Gastrocnemius medialis (tissue), 4 donors: Measurements from ENCODE around the gene GIMAP1. TPM values are rescaled to one million over a fixed set of nuclear protein-coding genes. Genes with fewer than 3 reads are reported as not detected.
"Not testable (repeated sequence)": the region's sequence is repeated elsewhere in the genome, so short reads cannot be mapped to it uniquely, and the experiment has no call there.

ENCODE experiments used
- ATAC-seq, 2 donors: fragments of 150-250 bp; one replicate each; pipeline ENCODE4 v1.9.1; 2016
- DNase-seq, 2 donors: peaks; one replicate each; pipeline ENCODE4 v3.0.0-alpha.2; 2019
- H3K27ac ChIP-seq, 4 donors: fragments of 200-600 bp; sonication (generic); 1 replicate in 1 of 4; 2 replicates in 3 of 4; pipeline ENCODE4 v1.5.1; 2016 to 2018; ENCODE audit warnings: mild to moderate bottlenecking in 2 of 4, moderate library complexity in 1 of 4
- H3K27me3 ChIP-seq, 3 donors: fragments of 200-600 bp; sonication (generic) in 2 of 3; 1 replicate in 1 of 3; 2 replicates in 2 of 3; pipeline versions ENCODE4 v1.5.1 to v1.6.0; 2016 to 2019; ENCODE audit warnings: mild to moderate bottlenecking in 1 of 3, moderate library complexity in 1 of 3
- H3K36me3 ChIP-seq, 2 donors: fragments of 200-600 bp; sonication (generic) in 1 of 2; one replicate each; pipeline ENCODE4 v1.5.1; 2017 to 2018
- H3K4me1 ChIP-seq, 2 donors: fragments of 200-600 bp; sonication (generic) in 1 of 2; one replicate each; pipeline ENCODE4 v1.5.1; 2016 to 2017; ENCODE audit warnings: mild to moderate bottlenecking in 2 of 2
- H3K4me3 ChIP-seq, 4 donors: fragments of 200-600 bp; sonication (generic) in 3 of 4; 1 replicate in 1 of 4; 2 replicates in 3 of 4; pipeline ENCODE4 v1.5.1; 2016 to 2019; ENCODE audit warnings: mild to moderate bottlenecking in 2 of 4
- H3K9me3 ChIP-seq, 3 donors: fragments of 200-600 bp; sonication (generic) in 2 of 3; 1 replicate in 1 of 3; 2 replicates in 2 of 3; pipeline ENCODE4 v1.5.1; 2016 to 2019
- CTCF ChIP-seq, 5 experiments: fragments of 450-650 bp in 3 of 5; fragments of 200-600 bp in 2 of 5; sonication (generic) in 2 of 5; IDR thresholded peaks in 4 of 5; conservative IDR thresholded peaks in 1 of 5; 1 replicate in 4 of 5; 2 replicates in 1 of 5; pipeline ENCODE4 v1.5.1; 2016 to 2019; ENCODE audit warnings: antibody characterized with exemption in 5 of 5, mild to moderate bottlenecking in 3 of 5, moderate library complexity in 3 of 5
- POLR2A ChIP-seq, 2 donors: fragments of 450-650 bp; IDR thresholded peaks; one replicate each; pipeline ENCODE4 v1.6.1; 2017; ENCODE audit warnings: antibody characterized with exemption in 2 of 2, mild to moderate bottlenecking in 2 of 2, moderate library complexity in 2 of 2
- in situ Hi-C, 4 donors: fragments of 200-750 bp; cut with MboI; loops; one replicate each; pipeline versions ENCODE4 v1.15.0 to v1.8.0; 2017; ENCODE audit warnings: low sequenced_read_pairs in 4 of 4
- intact Hi-C: fragments of 100-400 bp; cut with DNase I; formaldehyde crosslinking; loops from one replicate; pipeline ENCODE4 v1.15.1; 2023; ENCODE audit warnings: low total_unique reads
- total RNA-seq, 4 donors: library from RNA; depleted of rRNA; stranded (reverse); fragments of >200 nt; gene quantifications; one replicate each; pipeline versions ENCODE4 v1.1.0 to v1.2.3, GENCODE V29; 2016

GIMAP1 gene
- total RNA-seq, 4 donors from 2014 or later, result 4.1 to 7.8 (median 4.9) TPM

GRCh38 chr7:150680364-150680763, 36.0 kb upstream of the GIMAP1 start:
- peaks cover 0 to 11% of the 10 kb centered on the region in 2 donors for H3K4me1 ChIP-seq
- intact Hi-C loops, in situ Hi-C loops, H3K4me3 ChIP-seq, H3K9me3 ChIP-seq, ATAC-seq, H3K27ac ChIP-seq, H3K27me3 ChIP-seq, DNase-seq, H3K36me3 ChIP-seq: not testable (repeated sequence)

- no peak for DNase-seq
- ATAC-seq, result no peak
- intact Hi-C loops, result no loop called here
- H3K36me3 ChIP-seq, result no peaks in the 10 kb centered on the region
- TF ChIP-seq CTCF (IDR thresholded peaks at IDR 0.05 in 4 of 5, conservative IDR thresholded peaks at IDR 0.05 in 1 of 5), result no peak
- no peak for TF ChIP-seq POLR2A (IDR thresholded peaks at IDR 0.05)
- in situ Hi-C loops, result no loop called here
- H3K9me3 ChIP-seq, result no peaks in the 10 kb centered on the region
- no peaks in the 10 kb centered on the region for H3K27me3 ChIP-seq
- H3K4me3 ChIP-seq, result peak within 1 kb of the TSS; percentile 25 to 48 (median 44)
- H3K27ac ChIP-seq, result peak within 1 kb of the TSS; percentile 64 to 76 (median 68)
- peaks cover 0 to 6% of the 10 kb centered on the region in 2 donors for H3K4me1 ChIP-seq
Measured at GRCh38 chr7:150685219-150686029, 31.0 kb upstream of the GIMAP1 start, which contains the start of gene GIMAP2. TSS of gene GIMAP2 (plus strand) at chr7:150685706. CDS start at chr7:150687060, 1,354 bp downstream.

GRCh38 chr7:150686030-150686631, 30.3 kb upstream of the GIMAP1 start:
- H3K27ac ChIP-seq, result peak overlapping the region; percentile 64 to 76 (median 68)
- DNase-seq, result no peak
- in situ Hi-C loops, result no loop called here
- H3K36me3 ChIP-seq, result no peaks in the 10 kb centered on the region
- ATAC-seq, result no peak
- intact Hi-C loops, result no loop called here
- no peak for TF ChIP-seq POLR2A (IDR thresholded peaks at IDR 0.05)
- TF ChIP-seq CTCF (IDR thresholded peaks at IDR 0.05 in 4 of 5, conservative IDR thresholded peaks at IDR 0.05 in 1 of 5), result no peak
- H3K4me1 ChIP-seq, result peaks cover 0 to 6% of the 10 kb centered on the region in 2 donors
- no peaks in the 10 kb centered on the region for H3K27me3 ChIP-seq
- peak overlapping the region; percentile 25 to 48 (median 44) for H3K4me3 ChIP-seq
- no peaks in the 10 kb centered on the region for H3K9me3 ChIP-seq

GRCh38 chr7:150688630-150689029, 27.8 kb upstream of the GIMAP1 start:
- peaks cover 0 to 6% of the 10 kb centered on the region in 2 donors for H3K4me1 ChIP-seq
- no peaks in the 10 kb centered on the region for H3K9me3 ChIP-seq
- no peaks in the 10 kb centered on the region for H3K27me3 ChIP-seq
- H3K4me3 ChIP-seq, result no peak overlapping the region
- TF ChIP-seq POLR2A (IDR thresholded peaks at IDR 0.05) (no peak), CTCF (IDR thresholded peaks at IDR 0.05 in 4 of 5, conservative IDR thresholded peaks at IDR 0.05 in 1 of 5) (no peak)
- no peaks in the 10 kb centered on the region for H3K36me3 ChIP-seq
- in situ Hi-C loops (no loop called here), intact Hi-C loops (no loop called here)
- H3K27ac ChIP-seq, result no peak overlapping the region
- no peak for DNase-seq
- ATAC-seq, result no peak

GRCh38 chr7:150695654-150696053, 20.8 kb upstream of the GIMAP1 start:
- Histone ChIP-seq H3K27me3 (no peaks in the 10 kb centered on the region), H3K4me3 (no peak overlapping the region), H3K9me3 (peaks cover 0 to 7% (median 3%) of the 10 kb centered on the region in 3 donors), H3K4me1 (no peaks in the 10 kb centered on the region), H3K27ac (no peak overlapping the region), H3K36me3 (no peaks in the 10 kb centered on the region)
- intact Hi-C loops, result no loop called here
- DNase-seq (no peak), ATAC-seq (no peak)
- TF ChIP-seq POLR2A (IDR thresholded peaks at IDR 0.05) (no peak), CTCF (IDR thresholded peaks at IDR 0.05 in 4 of 5, conservative IDR thresholded peaks at IDR 0.05 in 1 of 5) (no peak)
- in situ Hi-C loops, result no loop called here
